H1 (cell line): ENCODE results near the gene PLB1. TPM values are rescaled to one million over a fixed set of nuclear protein-coding genes. Genes with fewer than 3 reads are reported as not detected.

ENCODE experiments used
- CTCF ChIA-PET: fragments of 300-600 bp; sonication (Branson Sonifier 250); formaldehyde crosslinking; loops from one replicate; lab custom pipeline; 2021; ENCODE audit not compliant: partially characterized antibody; lab: Charles Lee
- POLR2A ChIA-PET: fragments of 300-600 bp; sonication (Branson Sonifier 250); formaldehyde crosslinking; loops from one replicate; lab custom pipeline; 2021; ENCODE audit warnings: inconsistent platforms; ENCODE audit not compliant: partially characterized antibody; lab: Charles Lee
- DNase-seq, 2 experiments: peaks; one replicate each; pipeline versions ENCODE4 v3.0.0 to v3.0.0-alpha.2; 2010 to 2022; ENCODE audit warnings: low spot score in 2 of 2, low read depth in 1 of 2, mixed read lengths in 1 of 2
- FAIRE-seq: peaks from 2 replicates; lab custom pipeline; 2011; peaks lifted over from hg19 to GRCh38; lab: Jason Lieb, UNC
- H2AFZ ChIP-seq: 2 replicates; pipeline ENCODE4 v1.8.1; 2012; ENCODE audit warnings: low read length, inconsistent platforms
- H2AK5ac ChIP-seq: 2 replicates; pipeline ENCODE4 v1.6.1; 2013; ENCODE audit warnings: low read depth, low read length
- H2BK120ac ChIP-seq: replicated peaks from 2 replicates; pipeline ENCODE3; 2013; ENCODE audit warnings: low read depth, low read length, inconsistent platforms
- H2BK12ac ChIP-seq: 2 replicates; pipeline ENCODE4 v1.6.1; 2013; ENCODE audit warnings: low read depth, low read length
- H2BK15ac ChIP-seq: 2 replicates; pipeline ENCODE4 v1.6.1; 2013; ENCODE audit warnings: low read length
- H2BK20ac ChIP-seq: 2 replicates; pipeline ENCODE4 v1.6.1; 2013; ENCODE audit warnings: low read length
- H2BK5ac ChIP-seq: 2 replicates; pipeline ENCODE4 v1.6.1; 2013; ENCODE audit warnings: low read depth, low read length
- H3K14ac ChIP-seq: 2 replicates; pipeline ENCODE4 v1.6.1; 2013; ENCODE audit warnings: inconsistent platforms; ENCODE audit not compliant: insufficient read length
- H3K18ac ChIP-seq: 2 replicates; pipeline ENCODE4 v1.6.1; 2013; ENCODE audit warnings: low read length; ENCODE audit errors: extremely low read depth
- H3K23ac ChIP-seq: 2 replicates; pipeline ENCODE4 v1.6.1; 2013; ENCODE audit warnings: inconsistent platforms; ENCODE audit not compliant: insufficient read length
- H3K23me2 ChIP-seq: 2 replicates; pipeline ENCODE4 v1.6.1; 2013; ENCODE audit warnings: low read depth, low read length
- H3K27ac ChIP-seq: 2 replicates; pipeline ENCODE4 v1.6.1; 2011; ENCODE audit warnings: low read depth, low read length, inconsistent platforms
- H3K27me3 ChIP-seq, 4 experiments: replicated peaks in 1 of 4; 1 replicate in 1 of 4; 2 replicates in 3 of 4; pipeline versions ENCODE4 v1.6.1 to v1.8.1; 2011 to 2013; ENCODE audit warnings: low read length in 3 of 4, mild to moderate bottlenecking in 3 of 4, inconsistent platforms in 2 of 4, mixed read lengths in 2 of 4, moderate library complexity in 1 of 4; ENCODE audit not compliant: control insufficient read depth in 3 of 4, insufficient read depth in 3 of 4; ENCODE audit errors: extremely low read depth in 1 of 4
- H3K36me3 ChIP-seq, 4 experiments: 2 replicates each; pipeline versions ENCODE4 v1.6.1 to v1.8.1; 2011 to 2013; ENCODE audit warnings: mild to moderate bottlenecking in 4 of 4, low read length in 3 of 4, moderate library complexity in 2 of 4, control low read depth in 1 of 4, inconsistent platforms in 1 of 4; ENCODE audit not compliant: insufficient read depth in 4 of 4, control insufficient read depth in 2 of 4
- H3K4ac ChIP-seq: replicated peaks from 2 replicates; pipeline ENCODE3; 2013; ENCODE audit warnings: low read length, low read depth, mixed read lengths, inconsistent platforms; ENCODE audit not compliant: insufficient read length
- H3K4me1 ChIP-seq, 4 experiments: replicated peaks in 1 of 4; 1 replicate in 1 of 4; 2 replicates in 3 of 4; pipeline versions ENCODE4 v1.6.1 to v1.8.1; 2011 to 2013; ENCODE audit warnings: low read length in 3 of 4, inconsistent platforms in 2 of 4, mixed read lengths in 1 of 4; ENCODE audit not compliant: insufficient read depth in 4 of 4, control insufficient read depth in 3 of 4
- H3K4me2 ChIP-seq, 2 experiments: 2 replicates each; pipeline versions ENCODE4 v1.6.1 to v1.8.1; 2011 to 2013; ENCODE audit warnings: low read depth in 2 of 2, low read length in 2 of 2, control low read depth in 1 of 2, inconsistent platforms in 1 of 2, mild to moderate bottlenecking in 1 of 2; ENCODE audit not compliant: insufficient read depth in 1 of 2
- H3K4me3 ChIP-seq, 4 experiments: fragments of 200-600, 300-600 bp in 1 of 4; sonication (generic), shearing (Covaris generic), sonication (Bioruptor Twin) in 1 of 4; 2 replicates each; pipeline versions ENCODE4 v1.5.1 to v1.8.1; 2011 to 2016; ENCODE audit warnings: low read length in 4 of 4, low read depth in 3 of 4, control low read depth in 2 of 4, inconsistent platforms in 2 of 4, mild to moderate bottlenecking in 2 of 4, mixed read lengths in 1 of 4, moderate library complexity in 1 of 4; ENCODE audit not compliant: insufficient read depth in 2 of 4; ENCODE audit errors: extremely low read depth in 1 of 4
- H3K56ac ChIP-seq: replicated peaks from 2 replicates; pipeline ENCODE3; 2013; ENCODE audit warnings: low read depth, mild to moderate bottlenecking, mixed read lengths, low read length, inconsistent platforms; ENCODE audit not compliant: insufficient read length
- H3K79me1 ChIP-seq: 2 replicates; pipeline ENCODE4 v1.6.1; 2013; ENCODE audit warnings: low read depth, low read length, control low read depth
- H3K79me2 ChIP-seq, 2 experiments: 2 replicates each; pipeline versions ENCODE4 v1.6.1 to v1.8.1; 2012 to 2013; ENCODE audit warnings: low read length in 2 of 2, mild to moderate bottlenecking in 2 of 2, inconsistent platforms in 1 of 2; ENCODE audit not compliant: insufficient read depth in 2 of 2, control insufficient read depth in 1 of 2
- H3K9ac ChIP-seq, 4 experiments: replicated peaks in 1 of 4; 1 replicate in 1 of 4; 2 replicates in 3 of 4; pipeline versions ENCODE4 v1.6.1 to v1.8.1; 2011 to 2013; ENCODE audit warnings: low read depth in 3 of 4, low read length in 3 of 4, control low read depth in 2 of 4, mild to moderate bottlenecking in 2 of 4, moderate library complexity in 2 of 4, inconsistent platforms in 1 of 4; ENCODE audit errors: extremely low read depth in 1 of 4
- H3K9me3 ChIP-seq, 2 experiments: 2 replicates each; pipeline versions ENCODE4 v1.6.1 to v1.8.1; 2012 to 2013; ENCODE audit warnings: mild to moderate bottlenecking in 2 of 2, moderate library complexity in 2 of 2, control low read depth in 1 of 2, inconsistent platforms in 1 of 2, low read depth in 1 of 2, low read length in 1 of 2, mixed read lengths in 1 of 2; ENCODE audit not compliant: insufficient read depth in 2 of 2
- H4K20me1 ChIP-seq, 2 experiments: replicated peaks in 1 of 2; 2 replicates each; pipeline versions ENCODE3 to v1.8.1; 2011 to 2013; ENCODE audit warnings: inconsistent platforms in 2 of 2, low read length in 2 of 2, mild to moderate bottlenecking in 1 of 2; ENCODE audit not compliant: insufficient read depth in 2 of 2, control insufficient read depth in 1 of 2
- H4K5ac ChIP-seq: 2 replicates; pipeline ENCODE4 v1.6.1; 2013; ENCODE audit warnings: low read length, low read depth, mixed read lengths, inconsistent platforms; ENCODE audit not compliant: insufficient read length
- H4K8ac ChIP-seq: 2 replicates; pipeline ENCODE4 v1.8.0; 2013; ENCODE audit warnings: mild to moderate bottlenecking, moderate library complexity, low read length, inconsistent platforms; ENCODE audit not compliant: insufficient read depth; ENCODE audit errors: extremely low read depth
- H4K91ac ChIP-seq: replicated peaks from 2 replicates; pipeline ENCODE3; 2013; ENCODE audit warnings: low read length, mixed read lengths, inconsistent platforms; ENCODE audit not compliant: insufficient read length
- BACH1 ChIP-seq: IDR thresholded peaks from 2 replicates; pipeline ENCODE4 v1.6.1; 2012; ENCODE audit warnings: low read length, improper control_type of control experiment
- CREB1 ChIP-seq: IDR thresholded peaks from 2 replicates; pipeline ENCODE4 v1.6.1; 2012; ENCODE audit warnings: inconsistent platforms
- CTBP2 ChIP-seq: IDR thresholded peaks from 2 replicates; pipeline ENCODE4 v1.7.0; 2011; ENCODE audit warnings: borderline replicate concordance, mild to moderate bottlenecking, moderate library complexity, mixed read lengths, low read length; ENCODE audit not compliant: insufficient read depth, insufficient read length
- EZH2 ChIP-seq: fragments of 200-600 bp; sonication (generic); IDR thresholded peaks from 2 replicates; pipeline ENCODE4 v1.7.1; 2012; ENCODE audit warnings: low read depth, mild to moderate bottlenecking, moderate library complexity, low read length, inconsistent platforms; ENCODE audit not compliant: severe bottlenecking
- GABPA ChIP-seq: IDR thresholded peaks from 2 replicates; pipeline ENCODE4 v1.6.1; 2011; ENCODE audit warnings: mild to moderate bottlenecking, low read length, moderate library complexity, borderline replicate concordance; ENCODE audit not compliant: insufficient read depth
- JUND ChIP-seq: IDR thresholded peaks from 2 replicates; pipeline ENCODE4 v1.6.1; 2011; ENCODE audit warnings: mild to moderate bottlenecking, improper control_type of control experiment, low read length
- MAFK ChIP-seq: IDR thresholded peaks from 2 replicates; pipeline ENCODE4 v1.6.1; 2012; ENCODE audit warnings: low read depth, mild to moderate bottlenecking, improper control_type of control experiment, low read length
- NRF1 ChIP-seq: IDR thresholded peaks from 2 replicates; pipeline ENCODE4 v1.6.1; 2011; ENCODE audit warnings: mild to moderate bottlenecking, low read depth, low read length, improper control_type of control experiment
- POU5F1 ChIP-seq: IDR thresholded peaks from 2 replicates; pipeline ENCODE4 v1.6.1; 2011; ENCODE audit warnings: low read depth, mild to moderate bottlenecking, low read length, moderate library complexity
- SIX5 ChIP-seq: IDR thresholded peaks from 2 replicates; pipeline ENCODE4 v1.6.1; 2011; ENCODE audit warnings: mild to moderate bottlenecking, low read depth, low read length
- SUZ12 ChIP-seq: fragments of 200-600 bp; sonication (generic); IDR thresholded peaks from 2 replicates; pipeline ENCODE4 v1.6.1; 2012; ENCODE audit warnings: mild to moderate bottlenecking, inconsistent platforms, low read length, moderate library complexity, mixed read lengths
- TCF12 ChIP-seq: IDR thresholded peaks from 2 replicates; pipeline ENCODE4 v1.6.1; 2011; ENCODE audit warnings: low read depth, mild to moderate bottlenecking, low read length
- TEAD4 ChIP-seq: IDR thresholded peaks from 2 replicates; pipeline ENCODE4 v1.6.1; 2012; ENCODE audit warnings: low read depth, low read length, inconsistent platforms, mixed read lengths
- WGBS, 2 experiments: shearing (Covaris generic) in 1 of 2; methylation state at CpG; one replicate each; pipeline versions ENCODE4 v1.1.6 to v1.1.7; 2013 to 2015; ENCODE audit warnings: low lambda C conversion rate in 2 of 2, mixed read lengths in 2 of 2, inconsistent platforms in 1 of 2, low coverage in 1 of 2, missing lambda C conversion rate in 1 of 2; ENCODE audit not compliant: insufficient replicate concordance in 2 of 2, insufficient coverage in 1 of 2, insufficient read length in 1 of 2; ENCODE audit errors: extremely low coverage in 1 of 2, missing lambda C conversion rate in 1 of 2; 5-methylcytosine and 5-hydroxymethylcytosine counted together
- polyA plus RNA-seq, 7 experiments: library from polyadenylated mRNA; depleted of rRNA in 3 of 7; stranded (reverse) in 5 of 7; unstranded in 2 of 7; fragments of >200 nt in 5 of 7; fragments of 200-250 nt in 2 of 7; gene quantifications; 1 replicate in 5 of 7; 2 replicates in 1 of 7; 4 replicates in 1 of 7; pipeline versions ENCODE4 v1.2.1 to v1.2.3, GENCODE V29; 2011 to 2013; ENCODE audit warnings: missing spikeins in 2 of 7, mixed read lengths in 2 of 7
- total RNA-seq: library from RNA; stranded (reverse); fragmentation: NEBNext Ultra II Directional; extraction: Animal tissue kit (Norgen Biotek cat#: 25700); gene quantifications from 2 replicates; pipeline ENCODE4 v1.2.1, GENCODE V29; 2021

The PLB1 gene
- total and polyA plus RNA-seq, 2 of the 8 experiments (the other 6 are each of a cell fraction or from before 2014, with no cell fraction given): 0.20 to 0.36 TPM

DNA sequence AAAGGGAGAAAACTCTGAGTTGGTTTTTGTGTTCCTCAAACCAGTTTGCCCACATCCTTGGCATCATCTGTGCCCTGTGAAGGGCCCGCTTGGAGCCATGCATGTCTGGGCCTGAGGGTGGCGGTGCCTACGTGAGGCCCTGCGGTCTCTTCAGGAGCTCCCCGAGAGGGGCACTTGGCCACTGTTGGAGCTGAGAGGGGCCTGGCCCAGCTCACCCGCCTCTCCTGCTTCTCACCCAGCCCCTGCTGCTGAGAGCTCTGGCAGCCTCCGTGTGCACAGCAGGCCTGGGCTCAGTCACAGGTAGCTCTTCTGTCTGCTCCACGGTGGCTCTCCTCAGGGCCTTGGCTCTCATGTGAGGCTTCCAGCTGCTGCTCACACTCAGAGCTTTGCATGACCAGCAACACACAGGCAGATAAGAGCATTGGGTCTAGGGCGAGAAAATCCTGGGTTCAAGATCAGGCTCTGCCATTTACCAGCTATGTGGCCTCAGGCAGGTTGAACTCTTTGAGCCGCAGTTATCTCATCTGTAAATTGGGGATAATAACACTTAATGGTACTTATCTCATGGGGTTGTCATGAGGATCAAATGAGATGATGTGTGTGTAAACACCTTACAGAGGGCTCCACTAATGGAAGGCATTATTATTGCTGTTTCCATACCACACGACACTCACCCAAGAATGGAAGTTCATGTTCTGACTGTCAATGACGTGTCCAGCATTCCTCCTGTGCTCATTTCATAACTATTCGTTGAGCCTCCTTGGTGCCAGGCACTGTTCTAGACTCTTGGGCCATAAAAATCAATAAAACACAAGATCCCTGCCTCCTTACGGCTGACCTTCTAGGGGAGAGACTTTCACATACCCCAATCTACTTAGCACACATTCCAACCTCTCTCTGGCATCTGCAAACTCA lies 41.6 kb upstream of the PLB1 start:
- H2BK15ac ChIP-seq: no peak overlapping the region
- no peak overlapping the region for H3K9ac ChIP-seq
- H3K9me3 ChIP-seq: no peaks in the 10 kb centered on the region
- H3K4me1 ChIP-seq: no peaks in the 10 kb centered on the region; a peak in 1 of 7 replicates
- no peak overlapping the region for H2BK12ac ChIP-seq
- H2AK5ac ChIP-seq: no peak overlapping the region
- no peaks in the 10 kb centered on the region for H3K79me1 ChIP-seq
- H3K14ac ChIP-seq: no peak overlapping the region
- H3K27me3 ChIP-seq: no peaks in the 10 kb centered on the region
- no peak overlapping the region for H3K27ac ChIP-seq
- 91% methylated on average over 14 of the region's 14 CpGs; no CpG with 5 or more reads in 1 of the 2 experiments for WGBS, 2 experiments
- no peak overlapping the region for H2AFZ ChIP-seq
- H3K23me2 ChIP-seq: no peaks in the 10 kb centered on the region
- no peak overlapping the region for H3K4me3 ChIP-seq
- H4K8ac ChIP-seq: no peak overlapping the region
- no peak overlapping the region for H4K91ac ChIP-seq
- POLR2A ChIA-PET: interaction anchor here (1.3 kb wide), 1 partner anchor 64 kb away, joined by 4 read pairs; no protein-coding TSS in a partner anchor
- no peak overlapping the region for H4K5ac ChIP-seq
- no peak overlapping the region for H2BK5ac ChIP-seq
- no peak overlapping the region for H2BK20ac ChIP-seq
- no peak overlapping the region for H3K18ac ChIP-seq
- no peak for FAIRE-seq
- peaks cover 0 to 2% of the 10 kb centered on the region in 2 experiments for H4K20me1 ChIP-seq
- no peaks in the 10 kb centered on the region for H3K36me3 ChIP-seq
- CTCF ChIA-PET: interaction anchor here (1.0 to 2.4 kb wide), 9 partner anchors 9 to 771 kb away, joined by 3 to 12 read pairs (median 4); partner anchors contain the start of gene MRPL33
- no peak overlapping the region for H3K23ac ChIP-seq
- no peak overlapping the region for H2BK120ac ChIP-seq
- H3K56ac ChIP-seq: no peak overlapping the region
- no peak overlapping the region for H3K4me2 ChIP-seq
- H3K4ac ChIP-seq: no peak overlapping the region
- no peak for DNase-seq
- H3K79me2 ChIP-seq: no peaks in the 10 kb centered on the region
- TF ChIP-seq EZH2 (no peak), CTBP2 (no peak), POU5F1 (no peak), MAFK (no peak), SIX5 (no peak), GABPA (no peak), SUZ12 (no peak), NRF1 (no peak), BACH1 (no peak), CREB1 (no peak), TEAD4 (no peak), JUND (no peak), TCF12 (no peak)
